Measurements from ENCODE around the gene MARCKS. TPM values are rescaled to one million over a fixed set of nuclear protein-coding genes. Genes with fewer than 3 reads are reported as not detected.

Gene MARCKS
- polyA plus RNA-seq, 1 donor from 2014 or later: 369 TPM

DNA sequence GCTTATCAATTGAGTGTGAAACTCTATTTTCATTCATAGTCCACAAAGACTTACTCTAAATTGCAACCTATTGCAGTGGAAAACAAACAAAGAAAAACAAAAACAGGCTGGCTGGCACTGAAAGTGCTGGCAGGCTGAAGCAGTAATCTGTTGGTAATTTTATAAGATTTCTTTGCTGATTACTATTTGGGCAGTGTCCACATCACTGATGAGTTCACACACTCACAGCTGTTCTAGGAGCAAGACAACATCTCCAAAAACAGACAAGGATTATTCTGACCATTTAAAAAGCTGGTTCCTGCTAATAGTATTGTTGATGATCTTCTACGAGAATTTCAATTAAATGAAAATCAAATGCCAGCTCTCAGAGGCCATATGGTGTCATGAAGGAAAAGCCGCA lies 26.9 kb downstream of the MARCKS start:
- H3K9me3 ChIP-seq (ENCODE audit: low read length): no peaks in the 10 kb centered on the region
- TF ChIP-seq POLR2AphosphoS5 (IDR thresholded peaks at IDR 0.05) (no peak), RAD21 (conservative IDR thresholded peaks at IDR 0.05) (no peak), MXI1 (conservative IDR thresholded peaks at IDR 0.05; ENCODE audit: poor library complexity, severe bottlenecking) (no peak), REST (IDR thresholded peaks at IDR 0.05; ENCODE audit: borderline replicate concordance) (no peak), EP300 (conservative IDR thresholded peaks at IDR 0.05; ENCODE audit: poor library complexity, severe bottlenecking) (no peak), EZH2 (IDR thresholded peaks at IDR 0.05; ENCODE audit: borderline replicate concordance, insufficient read depth, low read length, poor library complexity, severe bottlenecking) (no peak), SMC3 (conservative IDR thresholded peaks at IDR 0.05; ENCODE audit: poor library complexity) (no peak), TAF1 (IDR thresholded peaks at IDR 0.05; ENCODE audit: low read depth) (no peak)
- TF ChIP-seq, protein P1, sequence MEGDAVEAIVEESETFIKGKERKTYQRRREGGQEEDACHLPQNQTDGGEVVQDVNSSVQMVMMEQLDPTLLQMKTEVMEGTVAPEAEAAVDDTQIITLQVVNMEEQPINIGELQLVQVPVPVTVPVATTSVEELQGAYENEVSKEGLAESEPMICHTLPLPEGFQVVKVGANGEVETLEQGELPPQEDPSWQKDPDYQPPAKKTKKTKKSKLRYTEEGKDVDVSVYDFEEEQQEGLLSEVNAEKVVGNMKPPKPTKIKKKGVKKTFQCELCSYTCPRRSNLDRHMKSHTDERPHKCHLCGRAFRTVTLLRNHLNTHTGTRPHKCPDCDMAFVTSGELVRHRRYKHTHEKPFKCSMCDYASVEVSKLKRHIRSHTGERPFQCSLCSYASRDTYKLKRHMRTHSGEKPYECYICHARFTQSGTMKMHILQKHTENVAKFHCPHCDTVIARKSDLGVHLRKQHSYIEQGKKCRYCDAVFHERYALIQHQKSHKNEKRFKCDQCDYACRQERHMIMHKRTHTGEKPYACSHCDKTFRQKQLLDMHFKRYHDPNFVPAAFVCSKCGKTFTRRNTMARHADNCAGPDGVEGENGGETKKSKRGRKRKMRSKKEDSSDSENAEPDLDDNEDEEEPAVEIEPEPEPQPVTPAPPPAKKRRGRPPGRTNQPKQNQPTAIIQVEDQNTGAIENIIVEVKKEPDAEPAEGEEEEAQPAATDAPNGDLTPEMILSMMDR (IDR thresholded peaks at IDR 0.05; ENCODE audit: poor library complexity, severe bottlenecking): no peak
- H3K9me2 ChIP-seq (ENCODE audit: insufficient read depth, low read length): no peaks in the 10 kb centered on the region
- H3K36me3 ChIP-seq (ENCODE audit: insufficient read depth, low read length): no peaks in the 10 kb centered on the region
- no peaks in the 10 kb centered on the region for H3K27me3 ChIP-seq (ENCODE audit: insufficient read depth, low read depth, low read length)
- no peaks in the 10 kb centered on the region for H3F3A ChIP-seq (ENCODE audit: insufficient read depth, low read length, poor library complexity, severe bottlenecking)
- H3K79me2 ChIP-seq (replicated peaks; ENCODE audit: insufficient read depth, low read length): no peaks in the 10 kb centered on the region
- H4K20me1 ChIP-seq (ENCODE audit: insufficient read depth): no peaks in the 10 kb centered on the region
- H3K9ac ChIP-seq (ENCODE audit: low read length): no peak overlapping the region
- no peak overlapping the region for H3K27ac ChIP-seq (ENCODE audit: low read length)
- no peak overlapping the region for H3K4me2 ChIP-seq (ENCODE audit: low read length)
- H2AFZ ChIP-seq (ENCODE audit: low read depth, low read length): no peak overlapping the region
- no peak overlapping the region for H3K4me3 ChIP-seq (ENCODE audit: low read length)

DNA sequence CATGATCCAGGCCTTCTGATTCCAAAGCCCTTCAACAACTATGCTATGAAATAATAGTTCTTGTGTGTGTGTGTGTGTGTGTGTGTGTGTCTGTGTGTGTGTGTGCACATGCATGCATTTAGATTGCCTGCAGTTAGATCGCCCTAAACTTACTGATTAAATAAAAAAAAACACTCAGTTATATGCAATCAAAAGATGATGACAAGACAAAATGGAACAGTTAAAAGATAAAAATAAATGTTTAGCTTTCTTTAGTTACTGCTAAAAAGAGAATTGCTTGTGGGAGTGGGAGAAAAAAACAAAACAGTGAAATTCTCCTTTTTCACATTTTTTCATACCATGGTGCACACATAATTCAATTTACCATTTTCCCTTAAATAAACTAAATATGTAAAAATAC lies 29.4 kb downstream of the MARCKS start:
- H3K9me2 ChIP-seq (ENCODE audit: insufficient read depth, low read length): no peaks in the 10 kb centered on the region
- no peaks in the 10 kb centered on the region for H3F3A ChIP-seq (ENCODE audit: insufficient read depth, low read length, poor library complexity, severe bottlenecking)
- no peaks in the 10 kb centered on the region for H3K36me3 ChIP-seq (ENCODE audit: insufficient read depth, low read length)
- no peak overlapping the region for H3K4me3 ChIP-seq (ENCODE audit: low read length)
- no peaks in the 10 kb centered on the region for H3K27me3 ChIP-seq (ENCODE audit: insufficient read depth, low read depth, low read length)
- H3K27ac ChIP-seq (ENCODE audit: low read length): no peak overlapping the region
- H3K4me2 ChIP-seq (ENCODE audit: low read length): no peak overlapping the region
- H3K9me3 ChIP-seq (ENCODE audit: low read length): no peaks in the 10 kb centered on the region
- no peak overlapping the region for H2AFZ ChIP-seq (ENCODE audit: low read depth, low read length)
- H4K20me1 ChIP-seq (ENCODE audit: insufficient read depth): no peaks in the 10 kb centered on the region
- TF ChIP-seq REST (IDR thresholded peaks at IDR 0.05; ENCODE audit: borderline replicate concordance) (no peak), EP300 (conservative IDR thresholded peaks at IDR 0.05; ENCODE audit: poor library complexity, severe bottlenecking) (no peak), RAD21 (conservative IDR thresholded peaks at IDR 0.05) (no peak), MXI1 (conservative IDR thresholded peaks at IDR 0.05; ENCODE audit: poor library complexity, severe bottlenecking) (no peak), TAF1 (IDR thresholded peaks at IDR 0.05; ENCODE audit: low read depth) (no peak), SMC3 (conservative IDR thresholded peaks at IDR 0.05; ENCODE audit: poor library complexity) (no peak), EZH2 (IDR thresholded peaks at IDR 0.05; ENCODE audit: borderline replicate concordance, insufficient read depth, low read length, poor library complexity, severe bottlenecking) (no peak), POLR2AphosphoS5 (IDR thresholded peaks at IDR 0.05) (no peak)
- TF ChIP-seq, protein P1 (IDR thresholded peaks at IDR 0.05; ENCODE audit: poor library complexity, severe bottlenecking): no peak
- no peak overlapping the region for H3K9ac ChIP-seq (ENCODE audit: low read length)
- H3K79me2 ChIP-seq (replicated peaks; ENCODE audit: insufficient read depth, low read length): no peaks in the 10 kb centered on the region
